Skeletal muscle tissue (tissue), 4 donors: ENCODE results near the gene KTN1. TPM values are rescaled to one million over a fixed set of nuclear protein-coding genes. Genes with fewer than 3 reads are reported as not detected.

Experiments
- H3K27ac ChIP-seq: one replicate; pipeline ENCODE4 v1.7.0; 2013; ENCODE audit warnings: mild to moderate bottlenecking, low read depth, low read length, inconsistent platforms
- H3K27me3 ChIP-seq, 3 donors: one replicate each; pipeline ENCODE4 v1.7.0; 2013; ENCODE audit warnings: low read length in 3 of 3; ENCODE audit not compliant: control insufficient read depth in 3 of 3, insufficient read depth in 3 of 3
- H3K36me3 ChIP-seq, 3 donors: one replicate each; pipeline ENCODE4 v1.7.0; 2013; ENCODE audit warnings: low read length in 3 of 3; ENCODE audit not compliant: control insufficient read depth in 3 of 3, insufficient read depth in 3 of 3
- H3K4me1 ChIP-seq, 3 donors: one replicate each; pipeline ENCODE4 v1.7.0; 2013; ENCODE audit warnings: low read length in 3 of 3, mild to moderate bottlenecking in 3 of 3; ENCODE audit not compliant: control insufficient read depth in 3 of 3, insufficient read depth in 3 of 3
- H3K4me3 ChIP-seq, 3 donors: one replicate each; pipeline ENCODE4 v1.7.0; 2013; ENCODE audit warnings: low read length in 3 of 3
- H3K9ac ChIP-seq, 3 donors: one replicate each; pipeline ENCODE4 v1.7.0; 2013; ENCODE audit warnings: low read length in 3 of 3, mild to moderate bottlenecking in 3 of 3, moderate library complexity in 2 of 3, low read depth in 1 of 3
- H3K9me3 ChIP-seq, 3 donors: one replicate each; pipeline ENCODE4 v1.7.0; 2013; ENCODE audit warnings: low read length in 3 of 3; ENCODE audit not compliant: control insufficient read depth in 3 of 3
- total RNA-seq: library from RNA; depleted of rRNA; stranded (reverse); fragments of >200 nt; gene quantifications from one replicate; pipeline ENCODE4 v1.2.3, GENCODE V29; 2014
- donor health status: Osteomylitis.

KTN1 gene, protein sequence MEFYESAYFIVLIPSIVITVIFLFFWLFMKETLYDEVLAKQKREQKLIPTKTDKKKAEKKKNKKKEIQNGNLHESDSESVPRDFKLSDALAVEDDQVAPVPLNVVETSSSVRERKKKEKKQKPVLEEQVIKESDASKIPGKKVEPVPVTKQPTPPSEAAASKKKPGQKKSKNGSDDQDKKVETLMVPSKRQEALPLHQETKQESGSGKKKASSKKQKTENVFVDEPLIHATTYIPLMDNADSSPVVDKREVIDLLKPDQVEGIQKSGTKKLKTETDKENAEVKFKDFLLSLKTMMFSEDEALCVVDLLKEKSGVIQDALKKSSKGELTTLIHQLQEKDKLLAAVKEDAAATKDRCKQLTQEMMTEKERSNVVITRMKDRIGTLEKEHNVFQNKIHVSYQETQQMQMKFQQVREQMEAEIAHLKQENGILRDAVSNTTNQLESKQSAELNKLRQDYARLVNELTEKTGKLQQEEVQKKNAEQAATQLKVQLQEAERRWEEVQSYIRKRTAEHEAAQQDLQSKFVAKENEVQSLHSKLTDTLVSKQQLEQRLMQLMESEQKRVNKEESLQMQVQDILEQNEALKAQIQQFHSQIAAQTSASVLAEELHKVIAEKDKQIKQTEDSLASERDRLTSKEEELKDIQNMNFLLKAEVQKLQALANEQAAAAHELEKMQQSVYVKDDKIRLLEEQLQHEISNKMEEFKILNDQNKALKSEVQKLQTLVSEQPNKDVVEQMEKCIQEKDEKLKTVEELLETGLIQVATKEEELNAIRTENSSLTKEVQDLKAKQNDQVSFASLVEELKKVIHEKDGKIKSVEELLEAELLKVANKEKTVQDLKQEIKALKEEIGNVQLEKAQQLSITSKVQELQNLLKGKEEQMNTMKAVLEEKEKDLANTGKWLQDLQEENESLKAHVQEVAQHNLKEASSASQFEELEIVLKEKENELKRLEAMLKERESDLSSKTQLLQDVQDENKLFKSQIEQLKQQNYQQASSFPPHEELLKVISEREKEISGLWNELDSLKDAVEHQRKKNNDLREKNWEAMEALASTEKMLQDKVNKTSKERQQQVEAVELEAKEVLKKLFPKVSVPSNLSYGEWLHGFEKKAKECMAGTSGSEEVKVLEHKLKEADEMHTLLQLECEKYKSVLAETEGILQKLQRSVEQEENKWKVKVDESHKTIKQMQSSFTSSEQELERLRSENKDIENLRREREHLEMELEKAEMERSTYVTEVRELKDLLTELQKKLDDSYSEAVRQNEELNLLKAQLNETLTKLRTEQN (N-terminal part only)
- 72.0 TPM for total RNA-seq

DNA sequence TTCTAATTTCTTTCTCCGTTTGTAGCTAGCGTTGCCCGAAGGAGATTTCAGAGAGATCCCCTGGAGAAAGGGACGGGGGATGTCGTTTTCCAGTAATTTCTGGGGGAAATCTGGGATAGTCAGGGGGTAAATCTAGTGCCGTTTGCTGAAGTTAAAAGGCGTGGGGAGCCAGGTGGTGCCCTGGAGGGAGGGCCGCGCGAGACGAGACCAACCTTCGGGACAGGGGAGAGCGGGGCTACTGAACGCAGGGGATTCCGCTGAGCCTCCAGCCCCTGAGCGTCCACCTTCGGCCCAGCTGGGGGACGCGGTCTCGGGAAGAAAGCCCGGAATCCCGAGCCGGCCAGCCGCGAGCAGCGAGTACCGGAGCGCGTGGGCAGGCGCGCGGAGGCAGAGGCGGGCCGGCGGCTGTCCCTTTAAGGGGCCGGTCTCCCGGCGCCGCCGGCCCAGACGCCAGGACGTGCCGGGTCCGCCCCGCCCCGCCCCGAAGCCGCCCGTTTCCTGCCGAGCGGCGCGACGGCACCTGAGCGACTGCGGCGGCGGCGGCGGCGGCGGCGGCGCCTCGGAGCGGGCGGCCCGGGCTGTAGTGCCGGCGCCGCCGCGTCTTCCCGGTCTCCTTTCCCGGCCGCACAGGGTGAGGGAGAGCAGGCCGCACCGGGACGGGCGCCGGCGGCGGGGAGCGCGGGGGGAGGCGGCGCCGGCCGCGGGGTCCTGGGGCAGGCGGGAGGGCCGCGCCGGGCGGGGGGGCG, at the start of gene KTN1:
Gene KTN1 (plus strand): TSS at position 484 of the 746 bp plus-strand sequence. CDS start 31,842 bp downstream, outside the sequence.
- Histone ChIP-seq H3K4me1 (peaks cover 25 to 37% (median 32%) of the 10 kb centered on the region in 3 donors), H3K9me3 (no peaks in the 10 kb centered on the region), H3K27ac (peak within 1 kb of the TSS; percentile 98), H3K27me3 (no peaks in the 10 kb centered on the region), H3K9ac (peak within 1 kb of the TSS; percentile 90 to 97 (median 91)), H3K36me3 (no peaks in the 10 kb centered on the region), H3K4me3 (peak within 1 kb of the TSS; percentile 85 to 91 (median 86))

DNA sequence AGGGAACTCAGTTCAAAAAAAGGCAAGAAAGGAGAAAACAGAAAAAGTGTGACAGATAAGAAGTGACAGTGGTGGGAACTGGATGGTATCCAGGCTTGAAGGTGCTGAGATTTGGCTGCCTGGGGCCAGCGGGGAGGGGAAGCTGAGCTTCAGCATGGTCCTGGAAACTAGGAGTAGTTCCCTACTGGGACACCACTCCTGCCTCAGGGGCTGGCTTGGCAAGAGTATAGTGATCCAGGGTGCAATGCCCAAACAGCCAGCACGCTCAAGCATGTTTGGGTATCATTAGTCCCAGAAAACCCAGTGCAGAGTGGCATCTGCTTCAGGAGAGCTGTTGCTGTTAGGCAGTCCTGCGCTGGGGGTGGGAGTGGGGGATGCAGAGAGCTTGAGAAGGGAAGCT, 49.5 kb upstream of the KTN1 start:
- Histone ChIP-seq H3K27ac (no peak overlapping the region), H3K27me3 (no peaks in the 10 kb centered on the region), H3K9me3 (no peaks in the 10 kb centered on the region), H3K9ac (no peak overlapping the region), H3K36me3 (no peaks in the 10 kb centered on the region), H3K4me1 (no peaks in the 10 kb centered on the region), H3K4me3 (no peak overlapping the region)

DNA sequence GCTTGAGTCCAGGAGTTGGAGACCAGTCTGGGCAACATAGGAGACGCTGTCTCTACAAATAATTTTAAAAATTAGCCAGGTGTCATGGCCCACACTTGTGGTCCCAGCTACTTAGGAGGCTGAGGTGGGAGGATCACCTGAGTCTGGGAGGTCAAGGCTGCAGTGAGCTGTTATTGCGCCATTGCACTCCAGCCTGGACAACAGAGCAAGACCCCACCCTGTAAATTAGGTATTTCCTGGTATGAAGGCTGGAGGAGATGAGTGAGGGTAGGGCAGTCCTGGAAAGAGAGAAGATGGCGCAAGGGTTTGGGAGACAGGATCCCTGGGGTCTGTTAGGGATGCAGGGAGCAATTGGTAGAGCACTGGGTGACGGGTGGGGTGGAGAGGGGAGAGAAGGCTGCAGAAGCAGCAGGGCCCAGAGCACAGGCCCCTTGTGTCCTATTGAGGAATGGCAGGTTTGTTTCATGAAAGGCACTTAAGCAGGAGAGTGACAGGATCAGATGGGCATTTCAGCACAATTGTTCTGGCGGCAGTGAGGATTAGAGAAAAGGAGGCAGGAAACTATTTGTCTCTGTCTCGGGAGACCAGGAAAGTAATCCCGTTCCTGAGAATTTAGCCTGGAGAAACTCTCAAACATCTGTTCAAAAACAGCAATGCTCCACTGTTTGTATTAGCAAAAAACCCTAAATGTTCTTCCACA, 47.2 kb upstream of the KTN1 start:
- Histone ChIP-seq H3K27me3 (no peaks in the 10 kb centered on the region), H3K9me3 (peaks cover 0 to 2% (median 0%) of the 10 kb centered on the region in 3 donors), H3K4me1 (no peaks in the 10 kb centered on the region), H3K4me3 (no peak overlapping the region), H3K36me3 (no peaks in the 10 kb centered on the region), H3K9ac (no peak overlapping the region), H3K27ac (no peak overlapping the region)

- H3K27me3 ChIP-seq: no peaks in the 10 kb centered on the region
- no peaks in the 10 kb centered on the region for H3K36me3 ChIP-seq
- H3K4me1 ChIP-seq: no peaks in the 10 kb centered on the region
- no peak overlapping the region for H3K27ac ChIP-seq
- H3K4me3 ChIP-seq: no peak overlapping the region
- no peak overlapping the region for H3K9ac ChIP-seq
- peaks cover 0 to 2% (median 0%) of the 10 kb centered on the region in 3 donors for H3K9me3 ChIP-seq
These were observed 46.0 kb upstream of the KTN1 start for GRCh38 chr14:55533960-55534359.

DNA sequence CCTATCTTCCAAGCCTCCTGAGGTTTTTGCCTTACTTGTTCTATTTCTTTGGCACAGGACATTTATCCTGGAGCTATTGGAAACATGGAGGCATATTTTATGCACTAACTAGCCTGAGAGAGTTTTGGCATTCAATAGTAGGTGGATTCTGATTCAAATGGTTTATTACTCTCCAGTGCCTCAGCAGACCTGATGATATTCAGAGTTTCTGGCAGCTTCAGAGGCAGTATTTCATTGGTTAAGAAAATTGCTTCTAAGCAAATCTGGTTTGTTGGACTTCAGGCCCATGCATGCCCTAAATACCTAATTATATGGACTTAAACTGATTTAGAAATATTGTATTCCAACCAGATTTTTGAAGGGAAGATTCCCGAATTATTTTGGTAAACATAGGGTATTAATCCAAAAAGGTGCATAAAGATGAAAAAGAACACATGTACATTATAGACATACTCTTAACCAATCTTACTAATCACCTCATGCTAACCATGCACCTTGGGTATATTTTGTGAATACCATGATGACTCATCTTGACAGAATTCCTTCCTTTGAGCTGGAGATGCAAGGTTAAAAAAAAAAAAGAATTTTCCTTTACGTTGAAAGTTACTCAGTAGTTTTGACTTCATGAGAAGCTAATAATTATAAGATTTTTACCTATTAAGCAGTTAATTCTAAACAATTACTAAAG, 44.3 kb upstream of the KTN1 start:
- no peaks in the 10 kb centered on the region for H3K4me1 ChIP-seq
- no peak overlapping the region for H3K4me3 ChIP-seq
- no peak overlapping the region for H3K9ac ChIP-seq
- H3K27me3 ChIP-seq: no peaks in the 10 kb centered on the region
- no peaks in the 10 kb centered on the region for H3K36me3 ChIP-seq
- peaks cover 0 to 2% (median 0%) of the 10 kb centered on the region in 3 donors for H3K9me3 ChIP-seq
- no peak overlapping the region for H3K27ac ChIP-seq

- Histone ChIP-seq H3K27me3 (no peaks in the 10 kb centered on the region), H3K36me3 (no peaks in the 10 kb centered on the region), H3K27ac (no peak overlapping the region), H3K4me3 (no peak overlapping the region), H3K4me1 (no peaks in the 10 kb centered on the region), H3K9me3 (peaks cover 0 to 2% (median 0%) of the 10 kb centered on the region in 3 donors), H3K9ac (no peak overlapping the region)
These were observed 43.8 kb upstream of the KTN1 start for GRCh38 chr14:55536204-55536708.

DNA sequence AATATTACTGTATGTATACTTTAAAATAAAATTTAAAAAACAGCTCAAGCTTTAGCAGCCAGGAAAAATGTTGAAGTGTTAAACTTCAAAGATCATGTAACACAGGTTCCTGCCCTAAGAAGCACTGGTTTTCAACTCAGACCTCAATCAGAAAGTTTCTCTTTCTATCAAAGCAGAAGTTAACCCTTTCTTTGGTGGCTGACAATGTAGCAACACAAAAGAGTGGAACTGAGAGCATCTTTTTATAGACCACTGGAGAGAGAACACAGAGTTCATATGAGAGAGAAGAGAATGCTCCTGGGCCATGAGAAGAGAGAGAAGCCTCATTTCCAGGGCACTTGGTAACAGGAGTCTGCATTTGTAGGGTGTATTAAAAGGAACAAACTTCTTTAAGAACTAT, 42.2 kb upstream of the KTN1 start:
- Histone ChIP-seq H3K27ac (no peak overlapping the region), H3K36me3 (no peaks in the 10 kb centered on the region), H3K9me3 (peaks cover 0 to 2% (median 0%) of the 10 kb centered on the region in 3 donors), H3K4me1 (no peaks in the 10 kb centered on the region), H3K9ac (no peak overlapping the region), H3K4me3 (no peak overlapping the region), H3K27me3 (no peaks in the 10 kb centered on the region)

DNA sequence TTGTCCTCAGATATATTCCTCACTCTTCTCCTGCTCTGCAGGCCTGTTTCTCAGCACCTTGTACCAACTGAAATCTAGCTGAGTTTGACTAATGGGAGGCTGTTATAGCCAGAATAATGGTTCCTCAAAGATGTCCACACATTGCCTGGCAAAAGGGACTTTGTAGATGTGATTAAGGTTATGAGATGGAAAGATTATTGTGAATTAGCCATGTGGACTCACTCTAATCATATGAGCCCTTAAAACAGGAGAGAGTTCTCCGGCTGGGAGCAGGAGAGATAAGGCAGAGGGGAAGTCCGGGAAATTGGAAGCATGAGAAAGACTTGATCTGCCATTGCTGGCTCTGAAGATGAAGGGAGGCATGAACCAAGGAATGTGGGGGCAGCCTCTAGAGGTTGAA, 40.0 kb upstream of the KTN1 start:
- Histone ChIP-seq H3K9ac (no peak overlapping the region), H3K36me3 (no peaks in the 10 kb centered on the region), H3K4me1 (no peaks in the 10 kb centered on the region), H3K27ac (no peak overlapping the region), H3K4me3 (no peak overlapping the region), H3K27me3 (no peaks in the 10 kb centered on the region), H3K9me3 (peaks cover 0 to 2% (median 0%) of the 10 kb centered on the region in 3 donors)
